ENCODE measurements around the gene SPINK9. TPM values are rescaled to one million over a fixed set of nuclear protein-coding genes. Genes with fewer than 3 reads are reported as not detected.

SPINK9 gene
- total RNA-seq, 1 experiment from 2014 or later: not detected

DNA sequence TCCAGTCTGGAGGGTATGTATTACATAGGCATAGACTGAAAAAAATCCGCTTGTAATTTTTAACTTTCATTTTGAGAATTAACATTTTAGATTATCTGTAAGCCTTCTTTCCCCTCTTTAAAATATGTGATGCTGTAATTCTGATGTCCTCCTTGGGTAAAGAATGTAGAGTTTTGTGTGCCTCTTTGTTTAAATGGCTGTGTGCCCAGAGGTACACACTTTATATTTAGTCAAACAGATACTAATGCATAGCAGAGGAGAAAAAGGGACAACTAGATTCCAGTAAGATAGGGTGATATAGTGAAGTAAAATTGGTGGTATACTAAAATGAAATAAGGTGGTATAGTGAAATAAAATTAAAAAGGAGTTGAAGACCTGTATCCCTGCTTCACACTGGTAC lies 49.7 kb downstream of the SPINK9 start:
- BruUV-seq (replicated peaks): no TSS peak
- Histone ChIP-seq H3K27ac (ENCODE audit: low read depth, low read length) (no peak overlapping the region), H3K4me1 (ENCODE audit: control insufficient read depth in 1 of 2, insufficient read depth in 2 of 2, low read length in 2 of 2) (peaks cover 4 to 21% of the 10 kb centered on the region in 2 experiments; a peak in 3 of 4 replicates), H3K27me3 (ENCODE audit: insufficient read depth, low read length) (no peaks in the 10 kb centered on the region), H3K4me3 (replicated peaks in 1 of 2; ENCODE audit: low read depth in 1 of 2, low read length in 2 of 2) (peak overlapping the region; percentile 85), H3K9ac (ENCODE audit: low read length) (peak overlapping the region; percentile 82), H2AFZ (ENCODE audit: low read depth, low read length, poor library complexity, severe bottlenecking) (no peak overlapping the region), H3K9me2 (ENCODE audit: insufficient read depth) (no peaks in the 10 kb centered on the region), H3K9me3 (ENCODE audit: control insufficient read depth in 1 of 2, insufficient read depth in 1 of 2, low read depth in 1 of 2, low read length in 2 of 2) (no peaks in the 10 kb centered on the region), H3K79me2 (ENCODE audit: insufficient read depth, low read length) (peaks cover 53% of the 10 kb centered on the region), H3K4me2 (ENCODE audit: low read length) (peak overlapping the region; percentile 82), H3K36me3 (ENCODE audit: control insufficient read depth in 1 of 2, insufficient read depth in 2 of 2, low read length in 2 of 2) (no peaks in the 10 kb centered on the region), H4K20me1 (ENCODE audit: insufficient read depth) (no peaks in the 10 kb centered on the region)
- intact Hi-C loops (cut with micrococcal nuclease): no loop called here
- POLR2A ChIA-PET: no interaction called here
- RAD21 ChIA-PET (ENCODE audit: low non-redundant PET in 1 of 2, low total read pairs in 2 of 2, uncharacterized antibody in 2 of 2, unreplicated experiment in 2 of 2): no interaction called here
- no peak for DNase-seq (ENCODE audit: low read depth, low spot score)
- CTCF ChIA-PET: no interaction called here
- no peak for ATAC-seq
- TF ChIP-seq EZH2 (IDR thresholded peaks at IDR 0.05) (no peak), ZNF274 (IDR thresholded peaks at IDR 0.05; ENCODE audit: low read depth, low read length) (no peak), JUND (IDR thresholded peaks at IDR 0.05) (no peak), POLR2AphosphoS5 (IDR thresholded peaks at IDR 0.05; ENCODE audit: low read depth, low read length) (no peak)
- TF ChIP-seq, protein P1, sequence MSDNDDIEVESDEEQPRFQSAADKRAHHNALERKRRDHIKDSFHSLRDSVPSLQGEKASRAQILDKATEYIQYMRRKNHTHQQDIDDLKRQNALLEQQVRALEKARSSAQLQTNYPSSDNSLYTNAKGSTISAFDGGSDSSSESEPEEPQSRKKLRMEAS (IDR thresholded peaks at IDR 0.05): no peak

DNA sequence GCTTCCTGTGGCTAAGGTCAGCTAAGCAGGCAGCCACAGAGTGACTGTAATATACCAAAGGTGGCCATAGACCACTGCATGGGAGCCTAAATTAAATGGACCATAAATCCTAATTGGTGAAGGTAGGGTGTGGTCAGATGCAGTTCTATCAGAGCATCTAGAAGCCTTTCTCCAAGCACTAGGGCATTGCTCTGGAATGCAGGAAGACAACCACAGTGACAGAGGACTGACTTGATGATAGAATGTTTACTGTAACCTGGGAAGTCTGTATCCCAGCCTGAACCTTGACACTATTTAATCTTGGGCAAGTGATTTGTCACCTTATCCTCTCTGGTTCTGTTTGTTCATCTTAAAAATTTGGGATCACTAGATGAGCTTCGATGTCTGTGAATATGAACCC lies 50.7 kb downstream of the SPINK9 start:
- Histone ChIP-seq H3K4me1 (ENCODE audit: control insufficient read depth in 1 of 2, insufficient read depth in 2 of 2, low read length in 2 of 2) (peaks cover 4 to 21% of the 10 kb centered on the region in 2 experiments; a peak in 3 of 4 replicates), H3K79me2 (ENCODE audit: insufficient read depth, low read length) (peaks cover 57% of the 10 kb centered on the region), H3K27me3 (ENCODE audit: insufficient read depth, low read length) (no peaks in the 10 kb centered on the region), H3K9me3 (ENCODE audit: control insufficient read depth in 1 of 2, insufficient read depth in 1 of 2, low read depth in 1 of 2, low read length in 2 of 2) (no peaks in the 10 kb centered on the region), H2AFZ (ENCODE audit: low read depth, low read length, poor library complexity, severe bottlenecking) (no peak overlapping the region), H3K27ac (ENCODE audit: low read depth, low read length) (no peak overlapping the region), H3K4me3 (replicated peaks in 1 of 2; ENCODE audit: low read depth in 1 of 2, low read length in 2 of 2) (no peak overlapping the region), H3K9me2 (ENCODE audit: insufficient read depth) (no peaks in the 10 kb centered on the region), H3K36me3 (ENCODE audit: control insufficient read depth in 1 of 2, insufficient read depth in 2 of 2, low read length in 2 of 2) (no peaks in the 10 kb centered on the region), H3K4me2 (ENCODE audit: low read length) (no peak overlapping the region), H3K9ac (ENCODE audit: low read length) (no peak overlapping the region), H4K20me1 (ENCODE audit: insufficient read depth) (no peaks in the 10 kb centered on the region)
- TF ChIP-seq ZNF274 (IDR thresholded peaks at IDR 0.05; ENCODE audit: low read depth, low read length): no peak
- TF ChIP-seq, protein P2, sequence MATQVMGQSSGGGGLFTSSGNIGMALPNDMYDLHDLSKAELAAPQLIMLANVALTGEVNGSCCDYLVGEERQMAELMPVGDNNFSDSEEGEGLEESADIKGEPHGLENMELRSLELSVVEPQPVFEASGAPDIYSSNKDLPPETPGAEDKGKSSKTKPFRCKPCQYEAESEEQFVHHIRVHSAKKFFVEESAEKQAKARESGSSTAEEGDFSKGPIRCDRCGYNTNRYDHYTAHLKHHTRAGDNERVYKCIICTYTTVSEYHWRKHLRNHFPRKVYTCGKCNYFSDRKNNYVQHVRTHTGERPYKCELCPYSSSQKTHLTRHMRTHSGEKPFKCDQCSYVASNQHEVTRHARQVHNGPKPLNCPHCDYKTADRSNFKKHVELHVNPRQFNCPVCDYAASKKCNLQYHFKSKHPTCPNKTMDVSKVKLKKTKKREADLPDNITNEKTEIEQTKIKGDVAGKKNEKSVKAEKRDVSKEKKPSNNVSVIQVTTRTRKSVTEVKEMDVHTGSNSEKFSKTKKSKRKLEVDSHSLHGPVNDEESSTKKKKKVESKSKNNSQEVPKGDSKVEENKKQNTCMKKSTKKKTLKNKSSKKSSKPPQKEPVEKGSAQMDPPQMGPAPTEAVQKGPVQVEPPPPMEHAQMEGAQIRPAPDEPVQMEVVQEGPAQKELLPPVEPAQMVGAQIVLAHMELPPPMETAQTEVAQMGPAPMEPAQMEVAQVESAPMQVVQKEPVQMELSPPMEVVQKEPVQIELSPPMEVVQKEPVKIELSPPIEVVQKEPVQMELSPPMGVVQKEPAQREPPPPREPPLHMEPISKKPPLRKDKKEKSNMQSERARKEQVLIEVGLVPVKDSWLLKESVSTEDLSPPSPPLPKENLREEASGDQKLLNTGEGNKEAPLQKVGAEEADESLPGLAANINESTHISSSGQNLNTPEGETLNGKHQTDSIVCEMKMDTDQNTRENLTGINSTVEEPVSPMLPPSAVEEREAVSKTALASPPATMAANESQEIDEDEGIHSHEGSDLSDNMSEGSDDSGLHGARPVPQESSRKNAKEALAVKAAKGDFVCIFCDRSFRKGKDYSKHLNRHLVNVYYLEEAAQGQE (IDR thresholded peaks at IDR 0.05; ENCODE audit: low read depth): no peak
- TF ChIP-seq, protein P3, sequence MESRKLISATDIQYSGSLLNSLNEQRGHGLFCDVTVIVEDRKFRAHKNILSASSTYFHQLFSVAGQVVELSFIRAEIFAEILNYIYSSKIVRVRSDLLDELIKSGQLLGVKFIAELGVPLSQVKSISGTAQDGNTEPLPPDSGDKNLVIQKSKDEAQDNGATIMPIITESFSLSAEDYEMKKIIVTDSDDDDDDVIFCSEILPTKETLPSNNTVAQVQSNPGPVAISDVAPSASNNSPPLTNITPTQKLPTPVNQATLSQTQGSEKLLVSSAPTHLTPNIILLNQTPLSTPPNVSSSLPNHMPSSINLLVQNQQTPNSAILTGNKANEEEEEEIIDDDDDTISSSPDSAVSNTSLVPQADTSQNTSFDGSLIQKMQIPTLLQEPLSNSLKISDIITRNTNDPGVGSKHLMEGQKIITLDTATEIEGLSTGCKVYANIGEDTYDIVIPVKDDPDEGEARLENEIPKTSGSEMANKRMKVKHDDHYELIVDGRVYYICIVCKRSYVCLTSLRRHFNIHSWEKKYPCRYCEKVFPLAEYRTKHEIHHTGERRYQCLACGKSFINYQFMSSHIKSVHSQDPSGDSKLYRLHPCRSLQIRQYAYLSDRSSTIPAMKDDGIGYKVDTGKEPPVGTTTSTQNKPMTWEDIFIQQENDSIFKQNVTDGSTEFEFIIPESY (IDR thresholded peaks at IDR 0.05; ENCODE audit: extremely low read depth, insufficient replicate concordance, low read length): no peak
- no peak for TF ChIP-seq ATF3 (IDR thresholded peaks at IDR 0.05)
- no peak for TF ChIP-seq CEBPB (IDR thresholded peaks at IDR 0.05; ENCODE audit: low read depth)
- no peak for TF ChIP-seq TCF7L2 (IDR thresholded peaks at IDR 0.05; ENCODE audit: borderline replicate concordance, extremely low read depth, insufficient read depth, insufficient read length)
- no peak for TF ChIP-seq YY1 (IDR thresholded peaks at IDR 0.05; ENCODE audit: extremely low read depth, insufficient replicate concordance, low read depth, low read length)
- no peak for TF ChIP-seq CBX3 (IDR thresholded peaks at IDR 0.05; ENCODE audit: low read depth)
- no peak for TF ChIP-seq RAD21 (IDR thresholded peaks at IDR 0.05; ENCODE audit: low read depth)
- TF ChIP-seq EZH2phosphoT487 (IDR thresholded peaks at IDR 0.05; ENCODE audit: borderline replicate concordance): no peak
- DNase-seq (ENCODE audit: low read depth, low spot score): no peak
- no peak for ATAC-seq
- no TSS peak for BruUV-seq (replicated peaks)
- RAD21 ChIA-PET (ENCODE audit: low non-redundant PET in 1 of 2, low total read pairs in 2 of 2, uncharacterized antibody in 2 of 2, unreplicated experiment in 2 of 2): no interaction called here
- POLR2A ChIA-PET: no interaction called here
- CTCF ChIA-PET: no interaction called here
- intact Hi-C loops (cut with micrococcal nuclease): no loop called here
